Measurements from ENCODE around the gene PPP6R1.
A peak's percentile ranks its signal among the peaks of the same experiment; 100 is the strongest.

The PPP6R1 gene

DNA sequence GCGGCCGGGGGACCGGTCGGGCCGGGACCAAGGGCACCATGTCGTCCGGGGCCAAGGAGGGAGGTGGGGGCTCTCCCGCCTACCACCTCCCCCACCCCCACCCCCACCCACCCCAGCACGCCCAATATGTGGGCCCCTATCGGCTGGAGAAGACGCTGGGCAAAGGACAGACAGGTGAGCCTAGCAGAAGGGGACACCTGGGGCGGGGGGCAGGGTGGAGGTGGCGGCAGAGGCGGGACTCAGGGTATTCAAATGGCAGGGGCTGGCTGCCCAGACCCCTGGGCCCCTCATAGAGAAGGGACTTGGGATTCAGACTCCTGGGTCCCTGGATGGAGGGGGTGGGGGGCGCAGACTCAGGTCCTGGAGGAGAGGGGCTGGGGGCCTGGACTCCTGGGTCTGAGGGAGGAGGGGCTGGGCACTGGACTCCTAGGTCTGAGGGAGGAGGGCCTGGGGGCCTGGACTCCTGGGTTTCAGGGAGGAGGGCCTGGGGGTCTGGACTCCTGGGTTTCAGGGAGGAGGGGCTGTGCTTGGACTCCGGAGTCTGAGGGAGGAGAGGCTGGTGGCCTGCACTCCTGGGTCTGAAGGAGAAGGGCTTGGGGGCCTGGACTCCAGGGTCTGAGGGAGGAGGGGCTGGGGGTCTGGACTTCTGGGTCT is 25.7 kb upstream of the PPP6R1 start:
- ChIA-PET POLR2A (no interaction called here), CTCF (no interaction called here)
- DNase-seq (ENCODE audit: extremely low spot score): no peak
- TF ChIP-seq CTCF (IDR thresholded peaks at IDR 0.05; ENCODE audit: control extremely low read depth, extremely low read depth, low read depth, missing control alignments): no peak

- no peak for DNase-seq (ENCODE audit: extremely low spot score)
- POLR2A ChIA-PET: no interaction called here
- CTCF ChIA-PET: interaction anchor here (1.2 kb wide), 1 partner anchor 18 kb away, joined by 4 read pairs; no protein-coding TSS in a partner anchor
- no peak for TF ChIP-seq CTCF (IDR thresholded peaks at IDR 0.05; ENCODE audit: control extremely low read depth, extremely low read depth, low read depth, missing control alignments)
Observed at GRCh38 chr19:55283548-55284377, 24.9 kb upstream of the PPP6R1 start, which contains the start of gene BRSK1. BRSK1 (plus strand) TSS chr19:55283997; CDS start chr19:55284443, 446 bp downstream.

DNA sequence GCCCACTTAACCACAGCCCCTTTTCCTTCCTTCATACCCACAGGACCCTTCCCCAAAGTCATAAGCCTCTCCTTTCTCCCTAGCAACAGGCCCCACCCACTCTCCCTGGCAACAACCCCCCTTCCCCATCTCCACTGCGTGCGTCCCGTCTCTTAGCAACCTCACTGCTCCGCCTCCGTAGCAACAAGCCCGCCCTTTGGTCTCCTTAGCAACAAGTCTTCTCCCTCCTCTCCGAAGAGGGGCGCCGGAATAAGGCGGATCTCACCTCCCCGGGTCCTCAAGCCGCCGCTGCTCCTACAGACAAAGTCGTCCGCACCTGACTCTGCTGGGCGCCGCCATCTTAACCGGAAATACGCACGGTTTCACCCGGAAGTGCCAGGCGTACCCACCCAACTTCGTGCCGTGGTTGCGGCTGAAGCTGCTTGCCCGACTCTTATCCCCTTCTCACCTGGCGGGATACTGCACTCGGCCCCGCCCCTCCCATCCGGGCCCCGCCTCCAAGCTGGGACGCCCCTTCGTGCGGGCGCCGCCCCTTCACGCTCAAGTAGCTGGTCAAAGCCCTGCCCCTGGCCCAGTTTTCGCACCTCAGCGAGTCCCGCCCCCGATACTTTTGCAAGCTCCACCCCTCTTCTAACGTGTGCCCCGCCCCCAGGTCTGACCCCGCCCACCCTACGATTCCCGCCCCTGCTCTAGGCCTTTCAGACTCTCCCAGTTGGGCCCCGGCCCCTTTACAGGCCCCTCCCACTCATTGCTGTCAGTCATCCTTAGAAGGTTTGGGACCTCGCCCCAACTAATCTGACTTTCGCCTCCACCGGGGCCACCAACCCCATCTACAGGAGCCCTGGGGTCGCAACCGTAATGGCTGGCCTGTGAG is 21.2 kb upstream of the PPP6R1 start, which contains the start of gene HSPBP1:
Gene HSPBP1 (minus strand): TSS at position 341 of the 874 bp plus-strand sequence. CDS start 502 bp downstream, outside the sequence.
- TF ChIP-seq CTCF (IDR thresholded peaks at IDR 0.05; ENCODE audit: control extremely low read depth, extremely low read depth, low read depth, missing control alignments): no peak
- CTCF ChIA-PET: interaction anchor here (0.9 to 2.7 kb wide), 3 partner anchors 12 to 188 kb away, joined by 4 to 9 read pairs (median 5); no protein-coding TSS in a partner anchor
- DNase-seq (ENCODE audit: extremely low spot score): peak; percentile 89
- POLR2A ChIA-PET: interaction anchor here (0.7 to 1.3 kb wide), 4 partner anchors 15 to 127 kb away, joined by 3 to 4 read pairs (median 3); no protein-coding TSS in a partner anchor

DNA sequence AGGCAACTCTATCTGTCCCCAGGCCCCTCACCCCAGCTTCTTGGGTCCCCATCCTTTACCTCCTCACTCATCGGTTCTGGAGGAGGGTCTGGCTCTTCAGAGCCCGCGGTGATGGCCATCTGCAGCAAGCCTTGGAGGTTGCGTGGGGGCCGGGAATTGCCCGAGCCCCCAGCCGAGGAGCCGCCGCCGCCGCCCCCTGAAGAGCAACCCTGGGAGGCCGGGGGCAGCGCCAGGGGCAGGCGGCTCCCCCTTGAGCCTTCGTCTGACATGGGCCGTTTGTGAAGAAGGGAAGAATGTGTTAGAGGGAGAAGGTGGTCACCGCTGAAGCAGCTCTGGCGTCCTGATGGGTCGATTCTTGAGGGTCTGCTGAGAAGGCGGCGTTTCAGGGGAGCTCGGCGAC is 20.5 kb upstream of the PPP6R1 start:
- DNase-seq (ENCODE audit: extremely low spot score): no peak
- ChIA-PET CTCF (interaction anchor here (3.3 kb wide), 1 partner anchor 12 kb away, joined by 13 read pairs; no protein-coding TSS in a partner anchor), POLR2A (interaction anchor here (0.9 kb wide), 1 partner anchor 15 kb away, joined by 3 read pairs; no protein-coding TSS in a partner anchor)
- no peak for TF ChIP-seq CTCF (IDR thresholded peaks at IDR 0.05; ENCODE audit: control extremely low read depth, extremely low read depth, low read depth, missing control alignments)

GRCh38 chr19:55278391-55279135 is 19.7 kb upstream of the PPP6R1 start:
- TF ChIP-seq CTCF (IDR thresholded peaks at IDR 0.05; ENCODE audit: control extremely low read depth, extremely low read depth, low read depth, missing control alignments): no peak
- DNase-seq (ENCODE audit: extremely low spot score): no peak
- ChIA-PET POLR2A (interaction anchor here (1.0 kb wide), 1 partner anchor 60 kb away, joined by 3 read pairs; no protein-coding TSS in a partner anchor), CTCF (interaction anchor here (1.3 to 3.3 kb wide), 3 partner anchors 13 to 23 kb away, joined by 3 to 13 read pairs (median 9); no protein-coding TSS in a partner anchor)
